Measurements from ENCODE around the gene SGF29. TPM values are rescaled to one million over a fixed set of nuclear protein-coding genes. Genes with fewer than 3 reads are reported as not detected.

SGF29 gene
- total RNA-seq, 1 experiment from 2014 or later: 44.7 TPM

- H3K9me2 ChIP-seq (replicated peaks; ENCODE audit: insufficient read depth, low read length): no peaks in the 10 kb centered on the region
- no peak overlapping the region for H3K4me2 ChIP-seq (ENCODE audit: low read depth, low read length, poor library complexity, severe bottlenecking)
- peaks cover 14% of the 10 kb centered on the region; the same call in 1 of the 2 replicates for H3K36me3 ChIP-seq (ENCODE audit: insufficient read depth, low read length)
- H3K27ac ChIP-seq (ENCODE audit: low read length): no peak overlapping the region
- H3K9ac ChIP-seq (ENCODE audit: low read length): no peak overlapping the region
- H3K4me3 ChIP-seq (ENCODE audit: low read length): no peak overlapping the region
- peaks cover 2% of the 10 kb centered on the region; the same call in 1 of the 2 replicates for H3K4me1 ChIP-seq (ENCODE audit: low read length)
- H4K20me1 ChIP-seq (ENCODE audit: insufficient read depth, low read depth, low read length): no peaks in the 10 kb centered on the region
- peaks cover 79% of the 10 kb centered on the region for H3K79me2 ChIP-seq (ENCODE audit: low read length)
- no peaks in the 10 kb centered on the region for H3K27me3 ChIP-seq (ENCODE audit: low read length)
- H2AFZ ChIP-seq (ENCODE audit: low read length): no peak overlapping the region
- DNase-seq: no peak
- peaks cover 3% of the 10 kb centered on the region; the same call in 1 of the 2 replicates for H3K9me3 ChIP-seq (ENCODE audit: low read length)
These were observed 13.6 kb downstream of the SGF29 start for GRCh38 chr16:28567292-28567691.

GRCh38 chr16:28569021-28569420 lies 15.3 kb downstream of the SGF29 start:
- Histone ChIP-seq H3K79me2 (ENCODE audit: low read length) (peaks cover 82% of the 10 kb centered on the region), H3K4me2 (ENCODE audit: low read depth, low read length, poor library complexity, severe bottlenecking) (no peak overlapping the region), H3K9ac (ENCODE audit: low read length) (no peak overlapping the region), H2AFZ (ENCODE audit: low read length) (no peak overlapping the region), H3K27me3 (ENCODE audit: low read length) (no peaks in the 10 kb centered on the region), H4K20me1 (ENCODE audit: insufficient read depth, low read depth, low read length) (no peaks in the 10 kb centered on the region), H3K27ac (ENCODE audit: low read length) (no peak overlapping the region), H3K9me2 (replicated peaks; ENCODE audit: insufficient read depth, low read length) (no peaks in the 10 kb centered on the region), H3K4me1 (ENCODE audit: low read length) (peaks cover 2% of the 10 kb centered on the region; the same call in 1 of the 2 replicates), H3K4me3 (ENCODE audit: low read length) (no peak overlapping the region), H3K9me3 (ENCODE audit: low read length) (peaks cover 3% of the 10 kb centered on the region; the same call in 1 of the 2 replicates), H3K36me3 (ENCODE audit: insufficient read depth, low read length) (peaks cover 10% of the 10 kb centered on the region; the same call in 1 of the 2 replicates)
- DNase-seq: no peak

GRCh38 chr16:28569968-28570752 lies 16.4 kb downstream of the SGF29 start:
- H3K9me2 ChIP-seq (replicated peaks; ENCODE audit: insufficient read depth, low read length): no peaks in the 10 kb centered on the region
- H4K20me1 ChIP-seq (ENCODE audit: insufficient read depth, low read depth, low read length): no peaks in the 10 kb centered on the region
- H3K79me2 ChIP-seq (ENCODE audit: low read length): peaks cover 85% of the 10 kb centered on the region
- no peak for DNase-seq
- no peak overlapping the region for H3K4me2 ChIP-seq (ENCODE audit: low read depth, low read length, poor library complexity, severe bottlenecking)
- H3K9ac ChIP-seq (ENCODE audit: low read length): no peak overlapping the region
- no peak overlapping the region for H3K27ac ChIP-seq (ENCODE audit: low read length)
- no peak overlapping the region for H3K4me3 ChIP-seq (ENCODE audit: low read length)
- H3K27me3 ChIP-seq (ENCODE audit: low read length): no peaks in the 10 kb centered on the region
- peaks cover 3% of the 10 kb centered on the region; the same call in 1 of the 2 replicates for H3K9me3 ChIP-seq (ENCODE audit: low read length)
- H2AFZ ChIP-seq (ENCODE audit: low read length): no peak overlapping the region
- H3K36me3 ChIP-seq (ENCODE audit: insufficient read depth, low read length): peaks cover 4% of the 10 kb centered on the region; the same call in 1 of the 2 replicates
- H3K4me1 ChIP-seq (ENCODE audit: low read length): peaks cover 2% of the 10 kb centered on the region; the same call in 1 of the 2 replicates

- H4K20me1 ChIP-seq (ENCODE audit: insufficient read depth, low read depth, low read length): no peaks in the 10 kb centered on the region
- peaks cover 2% of the 10 kb centered on the region; the same call in 1 of the 2 replicates for H3K4me1 ChIP-seq (ENCODE audit: low read length)
- H3K9me3 ChIP-seq (ENCODE audit: low read length): no peaks in the 10 kb centered on the region
- H3K27me3 ChIP-seq (ENCODE audit: low read length): no peaks in the 10 kb centered on the region
- H3K4me3 ChIP-seq (ENCODE audit: low read length): no peak overlapping the region
- no peak overlapping the region for H3K9ac ChIP-seq (ENCODE audit: low read length)
- peaks cover 88% of the 10 kb centered on the region for H3K79me2 ChIP-seq (ENCODE audit: low read length)
- H3K4me2 ChIP-seq (ENCODE audit: low read depth, low read length, poor library complexity, severe bottlenecking): no peak overlapping the region
- H3K36me3 ChIP-seq (ENCODE audit: insufficient read depth, low read length): peaks cover 3% of the 10 kb centered on the region; the same call in 1 of the 2 replicates
- H3K9me2 ChIP-seq (replicated peaks; ENCODE audit: insufficient read depth, low read length): no peaks in the 10 kb centered on the region
- H3K27ac ChIP-seq (ENCODE audit: low read length): no peak overlapping the region
- no peak for DNase-seq
- H2AFZ ChIP-seq (ENCODE audit: low read length): no peak overlapping the region
These were observed 19.2 kb downstream of the SGF29 start for GRCh38 chr16:28572696-28573510.

- H3K4me3 ChIP-seq (ENCODE audit: low read length): no peak overlapping the region
- H2AFZ ChIP-seq (ENCODE audit: low read length): no peak overlapping the region
- peaks cover 3% of the 10 kb centered on the region; the same call in 1 of the 2 replicates for H3K36me3 ChIP-seq (ENCODE audit: insufficient read depth, low read length)
These were observed 20.3 kb downstream of the SGF29 start for GRCh38 chr16:28573738-28574718.

GRCh38 chr16:28574925-28575324 lies 21.2 kb downstream of the SGF29 start:
- no peak for DNase-seq
- Histone ChIP-seq H3K9me3 (ENCODE audit: low read length) (no peaks in the 10 kb centered on the region), H3K9ac (ENCODE audit: low read length) (no peak overlapping the region), H4K20me1 (ENCODE audit: insufficient read depth, low read depth, low read length) (no peaks in the 10 kb centered on the region), H3K9me2 (replicated peaks; ENCODE audit: insufficient read depth, low read length) (no peaks in the 10 kb centered on the region), H3K36me3 (ENCODE audit: insufficient read depth, low read length) (peaks cover 3% of the 10 kb centered on the region; the same call in 1 of the 2 replicates), H2AFZ (ENCODE audit: low read length) (no peak overlapping the region), H3K27me3 (ENCODE audit: low read length) (no peaks in the 10 kb centered on the region), H3K79me2 (ENCODE audit: low read length) (peaks cover 76% of the 10 kb centered on the region), H3K27ac (ENCODE audit: low read length) (no peak overlapping the region), H3K4me2 (ENCODE audit: low read depth, low read length, poor library complexity, severe bottlenecking) (no peak overlapping the region), H3K4me3 (ENCODE audit: low read length) (no peak overlapping the region), H3K4me1 (ENCODE audit: low read length) (no peaks in the 10 kb centered on the region)

More at GRCh38 chr16:28573738-28574718, 20.3 kb downstream of the SGF29 start:
- Histone ChIP-seq H3K79me2 (ENCODE audit: low read length) (peaks cover 85% of the 10 kb centered on the region), H4K20me1 (ENCODE audit: insufficient read depth, low read depth, low read length) (no peaks in the 10 kb centered on the region), H3K9me3 (ENCODE audit: low read length) (no peaks in the 10 kb centered on the region), H3K4me1 (ENCODE audit: low read length) (peaks cover 2% of the 10 kb centered on the region; the same call in 1 of the 2 replicates), H3K9ac (ENCODE audit: low read length) (no peak overlapping the region), H3K27ac (ENCODE audit: low read length) (no peak overlapping the region), H3K27me3 (ENCODE audit: low read length) (no peaks in the 10 kb centered on the region), H3K9me2 (replicated peaks; ENCODE audit: insufficient read depth, low read length) (no peaks in the 10 kb centered on the region), H3K4me2 (ENCODE audit: low read depth, low read length, poor library complexity, severe bottlenecking) (no peak overlapping the region)
- no peak for DNase-seq

GRCh38 chr16:28575446-28576109 lies 21.9 kb downstream of the SGF29 start:
- Histone ChIP-seq H3K79me2 (ENCODE audit: low read length) (peaks cover 72% of the 10 kb centered on the region), H3K36me3 (ENCODE audit: insufficient read depth, low read length) (peaks cover 3% of the 10 kb centered on the region; the same call in 1 of the 2 replicates), H3K9me2 (replicated peaks; ENCODE audit: insufficient read depth, low read length) (no peaks in the 10 kb centered on the region), H3K4me2 (ENCODE audit: low read depth, low read length, poor library complexity, severe bottlenecking) (no peak overlapping the region), H3K27me3 (ENCODE audit: low read length) (no peaks in the 10 kb centered on the region), H3K4me1 (ENCODE audit: low read length) (no peaks in the 10 kb centered on the region), H3K9ac (ENCODE audit: low read length) (no peak overlapping the region), H2AFZ (ENCODE audit: low read length) (no peak overlapping the region), H3K4me3 (ENCODE audit: low read length) (no peak overlapping the region), H3K27ac (ENCODE audit: low read length) (no peak overlapping the region), H3K9me3 (ENCODE audit: low read length) (no peaks in the 10 kb centered on the region), H4K20me1 (ENCODE audit: insufficient read depth, low read depth, low read length) (no peaks in the 10 kb centered on the region)
- DNase-seq: no peak
